GM12891 (cell line): ENCODE data around the gene DMKN.

Source experiments
- PAX5 ChIP-seq: IDR thresholded peaks from 2 replicates; pipeline ENCODE4 v1.6.1; 2011; ENCODE audit warnings: low read length, moderate library complexity, mild to moderate bottlenecking; ENCODE audit not compliant: insufficient read depth, severe bottlenecking
- POLR2A ChIP-seq: IDR thresholded peaks from 2 replicates; pipeline ENCODE4 v1.6.1; 2011; ENCODE audit warnings: low read depth, low read length, control low read depth
- POLR2AphosphoS5 ChIP-seq: IDR thresholded peaks from 2 replicates; pipeline ENCODE4 v1.6.1; 2011; ENCODE audit warnings: low read depth, low read length, control low read depth
- POU2F2 ChIP-seq: IDR thresholded peaks from 2 replicates; pipeline ENCODE4 v1.6.1; 2011; ENCODE audit warnings: low read depth, mild to moderate bottlenecking, control low read depth, low read length, moderate library complexity
- SPI1 ChIP-seq: IDR thresholded peaks from 2 replicates; pipeline ENCODE4 v1.6.1; 2011; ENCODE audit warnings: low read depth, low read length, control low read depth
- TAF1 ChIP-seq: IDR thresholded peaks from 2 replicates; pipeline ENCODE4 v1.6.1; 2011; ENCODE audit warnings: low read depth, low read length, control low read depth

GRCh38 chr19:35549174-35549788, 35.8 kb upstream of the DMKN start:
- no peak for TF ChIP-seq POLR2A
- no peak for TF ChIP-seq POLR2AphosphoS5
- TF ChIP-seq POU2F2, result no peak
- TF ChIP-seq TAF1, result no peak
- no peak for TF ChIP-seq SPI1
- TF ChIP-seq PAX5, result no peak
